Measurements from ENCODE around the gene LSM12.
A peak's percentile ranks its signal among the peaks of the same experiment; 100 is the strongest.

The LSM12 gene

GRCh38 chr17:44085908-44086307, 19.4 kb upstream of the LSM12 start:
- TF ChIP-seq ZFX (IDR thresholded peaks at IDR 0.05; ENCODE audit: borderline replicate concordance) (no peak), CTCF (IDR thresholded peaks at IDR 0.05) (no peak)
- H3K27ac ChIP-seq, result peak overlapping the region; percentile 59

DNA sequence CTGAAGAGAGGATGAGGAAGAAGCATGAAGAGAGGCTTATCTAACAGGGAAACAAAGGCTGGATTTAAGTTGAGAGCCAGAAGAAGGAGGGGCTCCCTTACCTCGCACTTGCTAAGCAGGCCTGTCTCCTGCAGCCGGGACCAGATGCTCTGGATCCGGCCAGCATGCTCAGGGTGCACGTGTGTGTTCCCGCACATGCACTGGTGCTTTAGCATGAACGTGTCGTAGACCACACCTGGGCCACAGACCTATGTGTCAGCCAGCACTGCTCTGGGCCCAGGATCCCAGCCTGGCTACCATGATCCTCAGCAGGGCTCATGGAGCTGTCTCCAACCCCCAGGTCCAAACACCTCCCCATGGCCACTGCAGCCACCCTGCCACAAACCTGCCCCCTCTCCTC, 18.4 kb upstream of the LSM12 start:
- H3K27ac ChIP-seq, result no peak overlapping the region
- TF ChIP-seq ZFX (IDR thresholded peaks at IDR 0.05; ENCODE audit: borderline replicate concordance) (no peak), CTCF (IDR thresholded peaks at IDR 0.05) (no peak)

DNA sequence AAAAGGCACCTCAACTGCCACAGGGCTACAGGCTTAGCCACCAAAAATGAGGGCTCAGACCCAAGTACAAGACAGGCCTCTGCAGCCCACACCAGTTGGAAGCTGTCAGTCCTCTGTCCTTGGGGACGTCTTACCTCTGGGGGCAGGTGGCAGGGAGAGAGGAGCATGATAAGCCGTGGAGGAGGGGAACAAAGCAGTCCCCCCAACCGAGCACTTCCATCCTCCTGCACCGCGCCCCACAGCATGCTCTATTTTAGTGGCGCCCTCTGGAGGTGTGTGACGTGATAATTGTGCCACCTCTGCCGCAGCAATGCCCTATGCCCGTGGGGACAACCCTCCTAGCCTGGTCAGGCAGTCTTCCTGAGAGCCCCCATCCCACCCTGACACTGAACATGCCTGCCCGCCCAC, 17.7 kb upstream of the LSM12 start:
- TF ChIP-seq CTCF (IDR thresholded peaks at IDR 0.05), result peak; percentile 36; the same call in 1 of the 2 replicates
- TF ChIP-seq ZFX (IDR thresholded peaks at IDR 0.05; ENCODE audit: borderline replicate concordance), result no peak
- H3K27ac ChIP-seq, result no peak overlapping the region

- H3K27ac ChIP-seq, result no peak overlapping the region
- TF ChIP-seq CTCF (IDR thresholded peaks at IDR 0.05) (peak; percentile 30), ZFX (IDR thresholded peaks at IDR 0.05; ENCODE audit: borderline replicate concordance) (no peak)
Measured at GRCh38 chr17:44083250-44083849, 16.9 kb upstream of the LSM12 start.

DNA sequence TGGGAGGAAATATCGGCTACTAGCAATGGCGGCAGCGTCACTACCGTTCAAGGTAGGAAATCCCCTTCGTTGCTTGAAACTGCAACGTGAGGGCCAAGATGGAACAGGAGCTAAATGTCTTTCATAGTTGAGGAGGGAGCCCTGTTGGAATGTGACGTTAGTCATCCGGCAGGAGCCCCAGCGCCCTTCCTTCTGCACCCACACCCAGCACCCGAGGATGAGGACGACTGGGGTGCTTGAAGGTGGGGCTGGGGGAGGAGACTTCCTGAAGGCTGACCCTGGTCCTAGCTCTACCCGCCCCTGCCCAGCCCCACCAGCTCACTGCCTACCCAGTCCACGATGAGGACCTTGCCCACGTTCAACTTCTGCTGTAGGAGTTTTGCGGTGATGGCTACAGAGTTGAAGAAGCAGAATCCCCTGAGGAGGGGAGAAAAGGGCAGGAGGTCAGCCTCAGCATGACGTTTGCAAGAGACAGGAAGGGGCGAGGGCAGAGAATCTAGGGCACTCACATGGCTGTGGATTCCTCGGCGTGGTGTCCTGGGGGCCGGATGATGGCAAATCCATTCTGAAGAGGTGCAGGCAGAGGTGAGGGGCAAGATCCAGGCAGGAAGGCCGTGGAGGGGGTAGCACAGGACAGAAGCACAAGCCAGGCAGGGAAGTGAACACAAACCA, 15.9 kb upstream of the LSM12 start:
- H3K27ac ChIP-seq, result no peak overlapping the region

GRCh38 chr17:44081681-44082080, 15.2 kb upstream of the LSM12 start:
- H3K27ac ChIP-seq, result peak overlapping the region; percentile 25; the same call in 1 of the 2 replicates
- TF ChIP-seq CTCF (IDR thresholded peaks at IDR 0.05) (no peak), ZFX (IDR thresholded peaks at IDR 0.05; ENCODE audit: borderline replicate concordance) (no peak)

More for the DNA sequence above, 15.9 kb upstream of the LSM12 start:
- no peak for TF ChIP-seq ZFX (IDR thresholded peaks at IDR 0.05; ENCODE audit: borderline replicate concordance)
- TF ChIP-seq CTCF (IDR thresholded peaks at IDR 0.05), result no peak
